HepG2 (cell line): ENCODE results near the gene SERAC1. TPM values are rescaled to one million over a fixed set of nuclear protein-coding genes. Genes with fewer than 3 reads are reported as not detected.

Experiments used
- ATAC-seq: fragments of 200-7000 bp; cut with Tn5 transposase; 3 replicates; pipeline ENCODE4 v1.9.1; 2020; ENCODE audit warnings: mild to moderate bottlenecking, moderate library complexity
- BruUV-seq: library from RNA; stranded (reverse); fragments of 400-500 nt; replicated peaks from 2 replicates; lab custom pipeline; 2021; lab: Mats Ljungman, UMichigan
- CTCF ChIA-PET: fragments of 300-600 bp; formaldehyde crosslinking; extraction: SDS; loops from one replicate; lab custom pipeline; 2021; ENCODE audit warnings: low total read pairs, inconsistent platforms, low intra/inter-chr PET ratio; lab: Yijun Ruan, JAX
- POLR2A ChIA-PET: fragments of 350-600 bp; sonication (Branson Sonifier 250); formaldehyde crosslinking; loops from one replicate; lab custom pipeline; 2020; ENCODE audit warnings: antibody characterized with exemption, inconsistent platforms; lab: Yijun Ruan, JAX
- DNase-seq: peaks from one replicate; pipeline ENCODE4 v3.0.0-alpha.2; 2015; ENCODE audit warnings: low spot score
- FAIRE-seq: peaks from 3 replicates; lab custom pipeline; 2011; peaks lifted over from hg19 to GRCh38; lab: Jason Lieb, UNC
- H2AFZ ChIP-seq: one replicate; pipeline ENCODE4 v1.6.1; 2011; ENCODE audit warnings: low read length, inconsistent platforms
- H3K27ac ChIP-seq: fragments of 300-600 bp; 3 replicates; pipeline ENCODE4 v1.8.0; 2011; ENCODE audit warnings: mixed run types, mild to moderate bottlenecking, mixed read lengths, low read length, inconsistent platforms; ENCODE audit not compliant: insufficient read depth; ENCODE audit errors: extremely low read length
- H3K27me3 ChIP-seq, 2 experiments: fragments of 200-600 bp in 1 of 2; 2 replicates in 1 of 2; 3 replicates in 1 of 2; pipeline versions ENCODE4 v1.6.0 to v1.8.0; 2011; ENCODE audit warnings: low read length in 2 of 2, mild to moderate bottlenecking in 2 of 2, moderate library complexity in 2 of 2, inconsistent platforms in 1 of 2; ENCODE audit not compliant: insufficient read depth in 2 of 2, control insufficient read depth in 1 of 2
- H3K36me3 ChIP-seq, 2 experiments: fragments of 200-600 bp in 1 of 2; replicated peaks in 1 of 2; 2 replicates in 1 of 2; 3 replicates in 1 of 2; pipeline versions ENCODE4 v1.5.1 to v1.8.0; 2011; ENCODE audit warnings: low read length in 2 of 2, inconsistent platforms in 1 of 2; ENCODE audit not compliant: insufficient read depth in 2 of 2, control insufficient read depth in 1 of 2
- H3K4me1 ChIP-seq: 2 replicates; pipeline ENCODE4 v1.5.1; 2012; ENCODE audit warnings: low read length, inconsistent platforms; ENCODE audit not compliant: insufficient read depth
- H3K4me2 ChIP-seq: 2 replicates; pipeline ENCODE4 v1.6.0; 2011; ENCODE audit warnings: low read depth, low read length, inconsistent platforms
- H3K4me3 ChIP-seq, 3 experiments: fragments of 200-600 bp in 1 of 3; sonication (generic), shearing (Covaris generic) in 1 of 3; replicated peaks in 1 of 3; 2 replicates each; pipeline ENCODE4 v1.5.1; 2011 to 2016; ENCODE audit warnings: low read length in 3 of 3, inconsistent platforms in 2 of 3, low read depth in 2 of 3, mild to moderate bottlenecking in 2 of 3, control low read depth in 1 of 3, mixed read lengths in 1 of 3; ENCODE audit not compliant: insufficient read depth in 1 of 3
- H3K79me2 ChIP-seq: one replicate; pipeline ENCODE4 v1.6.1; 2011; ENCODE audit warnings: low read length, inconsistent platforms; ENCODE audit not compliant: insufficient read depth
- H3K9ac ChIP-seq: 2 replicates; pipeline ENCODE4 v1.6.0; 2011; ENCODE audit warnings: mild to moderate bottlenecking, low read depth, low read length, inconsistent platforms; ENCODE audit not compliant: insufficient read depth
- H3K9me3 ChIP-seq: 2 replicates; pipeline ENCODE4 v1.5.1; 2012; ENCODE audit warnings: mild to moderate bottlenecking, low read length
- H4K20me1 ChIP-seq: 2 replicates; pipeline ENCODE4 v1.6.0; 2011; ENCODE audit warnings: inconsistent platforms, mild to moderate bottlenecking, low read length, moderate library complexity; ENCODE audit not compliant: insufficient read depth
- AGO1 ChIP-seq: fragments of 200-400 bp; formaldehyde crosslinking; IDR thresholded peaks from 2 replicates; pipeline ENCODE4 v1.6.1; 2017; ENCODE audit warnings: mild to moderate bottlenecking, low read depth, low read length, moderate library complexity; ENCODE audit not compliant: poor library complexity, severe bottlenecking
- FOXP4 ChIP-seq: sonication (generic); formaldehyde crosslinking; IDR thresholded peaks from 2 replicates; pipeline ENCODE4 v1.4.0; 2020; ENCODE audit warnings: missing genetic modification reagents
- SOX6 ChIP-seq, 2 experiments: fragments of 450-650 bp in 1 of 2; sonication (generic) in 1 of 2; formaldehyde crosslinking in 1 of 2; IDR thresholded peaks; 2 replicates each; pipeline versions ENCODE4 v1.4.0 to v1.6.1; 2017 to 2020; ENCODE audit warnings: antibody characterized with exemption in 1 of 2, mild to moderate bottlenecking in 1 of 2, missing genetic modification reagents in 1 of 2
- ZBTB46 ChIP-seq: sonication (generic); formaldehyde crosslinking; IDR thresholded peaks from 2 replicates; pipeline ENCODE4 v1.4.0; 2020; ENCODE audit warnings: mild to moderate bottlenecking, missing genetic modification reagents, borderline replicate concordance
- ZNF274 ChIP-seq: sonication (generic); formaldehyde crosslinking; IDR thresholded peaks from 2 replicates; pipeline ENCODE4 v1.5.1; 2020; ENCODE audit warnings: mild to moderate bottlenecking, missing genetic modification reagents
- ZNF710 ChIP-seq: sonication (generic); formaldehyde crosslinking; IDR thresholded peaks from 2 replicates; pipeline ENCODE4 v1.5.0; 2020; ENCODE audit warnings: mild to moderate bottlenecking, missing genetic modification reagents, borderline replicate concordance
- ZNF737 ChIP-seq: sonication (generic); formaldehyde crosslinking; IDR thresholded peaks from 2 replicates; pipeline ENCODE4 v1.5.0; 2020; ENCODE audit warnings: missing genetic modification reagents, mild to moderate bottlenecking, borderline replicate concordance
- ZNF850 ChIP-seq: sonication (generic); formaldehyde crosslinking; conservative IDR thresholded peaks from 2 replicates; pipeline ENCODE4 v1.9.0; 2021; ENCODE audit warnings: mild to moderate bottlenecking, missing genetic modification reagents
- ZSCAN25 ChIP-seq: sonication (generic); formaldehyde crosslinking; IDR thresholded peaks from 2 replicates; pipeline ENCODE4 v1.8.0; 2022; ENCODE audit warnings: mild to moderate bottlenecking, missing genetic modification reagents
- WGBS: methylation state at CpG from one replicate; pipeline ENCODE4 v1.1.6; 2017; ENCODE audit warnings: low lambda C conversion rate; 5-methylcytosine and 5-hydroxymethylcytosine counted together
- in situ Hi-C: cut with HindIII; loops from 2 replicates; pipeline ENCODE4 v1.10.0; 2017; ENCODE audit warnings: low pct_unique_long_range_greater_than_20kb; ENCODE audit not compliant: extremely low pct_ligation_motif_present
- intact Hi-C: fragments of 100-400 bp; cut with micrococcal nuclease; formaldehyde crosslinking; loops from one replicate; pipeline ENCODE4 v1.10.0; 2022; ENCODE audit not compliant: unreplicated experiment
- polyA plus RNA-seq, 8 experiments: library from polyadenylated mRNA; depleted of rRNA in 3 of 8; stranded (reverse) in 7 of 8; unstranded in 1 of 8; fragments of >200 nt; fragmentation: Illumina TruSeq in 4 of 8; extraction: Trizol in 4 of 8; gene quantifications; 2 replicates each; pipeline versions ENCODE4 v1.2.1 to v1.2.3, GENCODE V29; 2011 to 2016; ENCODE audit warnings: low read depth in 4 of 8, missing spikeins in 1 of 8, mixed read lengths in 1 of 8; ENCODE audit not compliant: insufficient read depth in 1 of 8
- total RNA-seq, 5 experiments: library from RNA; depleted of rRNA; stranded (reverse); fragments of >200 nt; fragmentation: Illumina TruSeq; extraction: Trizol; gene quantifications; 2 replicates each; pipeline ENCODE4 v1.2.3, GENCODE V29; 2016; ENCODE audit warnings: low read depth in 1 of 5

Gene SERAC1
- total and polyA plus RNA-seq, 2 of the 13 experiments (the other 11 are each of a cell fraction or from before 2014, with no cell fraction given), result 4.5 to 8.1 TPM

GRCh38 chr6:158061361-158061708 is 106.7 kb downstream of the SERAC1 start:
- Histone ChIP-seq H3K4me3 (no peak overlapping the region), H3K36me3 (peaks cover 59 to 92% of the 10 kb centered on the region in 2 experiments), H4K20me1 (peaks cover 3% of the 10 kb centered on the region; the same call in 1 of the 2 replicates), H3K4me2 (no peak overlapping the region), H3K27me3 (no peaks in the 10 kb centered on the region), H2AFZ (no peak overlapping the region), H3K79me2 (no peaks in the 10 kb centered on the region), H3K27ac (no peak overlapping the region), H3K4me1 (peaks cover 8% of the 10 kb centered on the region; the same call in 1 of the 2 replicates), H3K9ac (no peak overlapping the region), H3K9me3 (no peaks in the 10 kb centered on the region)
- CTCF ChIA-PET, result no interaction called here
- no peak for TF ChIP-seq ZBTB46 (CRISPR knock-in tag)
- TF ChIP-seq AGO1, result no peak
- TF ChIP-seq ZNF850 (CRISPR knock-in tag), result no peak
- no peak for TF ChIP-seq ZSCAN25 (CRISPR knock-in tag)
- no peak for TF ChIP-seq SOX6 (IDR thresholded peaks at IDR 0.05)
- TF ChIP-seq SOX6 (CRISPR knock-in tag; IDR thresholded peaks at IDR 0.05), result no peak
- no peak for TF ChIP-seq ZNF737
- TF ChIP-seq ZNF710 (CRISPR knock-in tag), result no peak
- no peak for TF ChIP-seq FOXP4 (CRISPR knock-in tag)
- 0 out of 2 replicates have a peak, but pooled peaks have one; percentile 27 for TF ChIP-seq ZNF274 (CRISPR knock-in tag)
- in situ Hi-C loops, result no loop called here
- intact Hi-C loops, result no loop called here
- DNase-seq (no peak), FAIRE-seq (no peak), ATAC-seq (peak; percentile 3)
- WGBS, result 84% methylated on average over 5 of the region's 5 CpGs
- BruUV-seq, result no TSS peak
- POLR2A ChIA-PET, result interaction anchor here (1.4 to 2.1 kb wide), 2 partner anchors 47 to 50 kb away, joined by 4 read pairs; no protein-coding TSS in a partner anchor
